Measurements from ENCODE around the gene YTHDF1.

- no peak for TF ChIP-seq POLR2A (IDR thresholded peaks at IDR 0.05)
- TF ChIP-seq, protein P1, sequence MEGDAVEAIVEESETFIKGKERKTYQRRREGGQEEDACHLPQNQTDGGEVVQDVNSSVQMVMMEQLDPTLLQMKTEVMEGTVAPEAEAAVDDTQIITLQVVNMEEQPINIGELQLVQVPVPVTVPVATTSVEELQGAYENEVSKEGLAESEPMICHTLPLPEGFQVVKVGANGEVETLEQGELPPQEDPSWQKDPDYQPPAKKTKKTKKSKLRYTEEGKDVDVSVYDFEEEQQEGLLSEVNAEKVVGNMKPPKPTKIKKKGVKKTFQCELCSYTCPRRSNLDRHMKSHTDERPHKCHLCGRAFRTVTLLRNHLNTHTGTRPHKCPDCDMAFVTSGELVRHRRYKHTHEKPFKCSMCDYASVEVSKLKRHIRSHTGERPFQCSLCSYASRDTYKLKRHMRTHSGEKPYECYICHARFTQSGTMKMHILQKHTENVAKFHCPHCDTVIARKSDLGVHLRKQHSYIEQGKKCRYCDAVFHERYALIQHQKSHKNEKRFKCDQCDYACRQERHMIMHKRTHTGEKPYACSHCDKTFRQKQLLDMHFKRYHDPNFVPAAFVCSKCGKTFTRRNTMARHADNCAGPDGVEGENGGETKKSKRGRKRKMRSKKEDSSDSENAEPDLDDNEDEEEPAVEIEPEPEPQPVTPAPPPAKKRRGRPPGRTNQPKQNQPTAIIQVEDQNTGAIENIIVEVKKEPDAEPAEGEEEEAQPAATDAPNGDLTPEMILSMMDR (IDR thresholded peaks at IDR 0.05): no peak
These were observed 39.9 kb downstream of the YTHDF1 start for GRCh38 chr20:63176034-63176426.
